ENCODE measurements around the gene DNAJC5G. TPM values are rescaled to one million over a fixed set of nuclear protein-coding genes. Genes with fewer than 3 reads are reported as not detected.

DNAJC5G gene, protein sequence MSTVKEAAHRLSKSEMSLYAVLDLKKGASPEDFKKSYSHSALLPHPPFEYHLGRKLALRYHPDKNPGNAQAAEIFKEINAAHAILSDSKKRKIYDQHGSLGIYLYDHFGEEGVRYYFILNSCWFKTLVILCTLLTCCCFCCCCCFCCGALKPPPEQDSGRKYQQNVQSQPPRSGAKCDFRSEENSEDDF
- total RNA-seq (2021) (2.4 and 2.7 TPM in 2 replicates), Bru-seq, nascent RNA (percentile 40 among the genes with signal in this experiment), BruChase-seq, experiment 1, labeled RNA remaining after a 2-hour chase (percentile 43 among the genes with signal in this experiment), BruChase-seq, experiment 2, labeled RNA remaining after a 6-hour chase (percentile 52 among the genes with signal in this experiment)
- long read RNA-seq, result 0 reads

GRCh38 chr2:27275211-27276150, at the start of gene DNAJC5G:
TSS of gene DNAJC5G (plus strand) at chr2:27275433. CDS start at chr2:27276729, 1,296 bp downstream.
- Histone ChIP-seq H3K36me3 (ENCODE audit: insufficient read depth, low read length, poor library complexity, severe bottlenecking) (no peaks in the 10 kb centered on the region), H3K4me1 (ENCODE audit: insufficient read depth, low read length, poor library complexity, severe bottlenecking) (peaks cover 3% of the 10 kb centered on the region), H3K4me3 (ENCODE audit: low read depth, low read length, poor library complexity, severe bottlenecking) (no peak within 1 kb of the TSS), H3K9me3 (ENCODE audit: low read depth, low read length, poor library complexity, severe bottlenecking) (no peaks in the 10 kb centered on the region), H3K27me3 (replicated peaks; ENCODE audit: insufficient read depth, low read depth, low read length, poor library complexity) (no peaks in the 10 kb centered on the region), H3K27ac (ENCODE audit: low read depth, low read length, poor library complexity, severe bottlenecking) (no peak within 1 kb of the TSS)
- no peak for DNase-seq (ENCODE audit: low spot score)
- no peak for TF ChIP-seq EZH2 (IDR thresholded peaks at IDR 0.05; ENCODE audit: borderline replicate concordance, low read depth, low read length, poor library complexity, severe bottlenecking)
- TF ChIP-seq, protein P1, sequence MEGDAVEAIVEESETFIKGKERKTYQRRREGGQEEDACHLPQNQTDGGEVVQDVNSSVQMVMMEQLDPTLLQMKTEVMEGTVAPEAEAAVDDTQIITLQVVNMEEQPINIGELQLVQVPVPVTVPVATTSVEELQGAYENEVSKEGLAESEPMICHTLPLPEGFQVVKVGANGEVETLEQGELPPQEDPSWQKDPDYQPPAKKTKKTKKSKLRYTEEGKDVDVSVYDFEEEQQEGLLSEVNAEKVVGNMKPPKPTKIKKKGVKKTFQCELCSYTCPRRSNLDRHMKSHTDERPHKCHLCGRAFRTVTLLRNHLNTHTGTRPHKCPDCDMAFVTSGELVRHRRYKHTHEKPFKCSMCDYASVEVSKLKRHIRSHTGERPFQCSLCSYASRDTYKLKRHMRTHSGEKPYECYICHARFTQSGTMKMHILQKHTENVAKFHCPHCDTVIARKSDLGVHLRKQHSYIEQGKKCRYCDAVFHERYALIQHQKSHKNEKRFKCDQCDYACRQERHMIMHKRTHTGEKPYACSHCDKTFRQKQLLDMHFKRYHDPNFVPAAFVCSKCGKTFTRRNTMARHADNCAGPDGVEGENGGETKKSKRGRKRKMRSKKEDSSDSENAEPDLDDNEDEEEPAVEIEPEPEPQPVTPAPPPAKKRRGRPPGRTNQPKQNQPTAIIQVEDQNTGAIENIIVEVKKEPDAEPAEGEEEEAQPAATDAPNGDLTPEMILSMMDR (conservative IDR thresholded peaks at IDR 0.05; ENCODE audit: low read depth, low read length), result no peak
- intact Hi-C loops (cut with micrococcal nuclease; ENCODE audit: unreplicated experiment), result no loop called here
- BruUV-seq (replicated peaks), result no TSS peak
- CTCF ChIA-PET, result no interaction called here
- POLR2A ChIA-PET (ENCODE audit: low non-redundant PET), result interaction anchor here (0.7 kb wide), 1 partner anchor 1023 kb away, joined by 5 read pairs; no protein-coding TSS in a partner anchor

DNA sequence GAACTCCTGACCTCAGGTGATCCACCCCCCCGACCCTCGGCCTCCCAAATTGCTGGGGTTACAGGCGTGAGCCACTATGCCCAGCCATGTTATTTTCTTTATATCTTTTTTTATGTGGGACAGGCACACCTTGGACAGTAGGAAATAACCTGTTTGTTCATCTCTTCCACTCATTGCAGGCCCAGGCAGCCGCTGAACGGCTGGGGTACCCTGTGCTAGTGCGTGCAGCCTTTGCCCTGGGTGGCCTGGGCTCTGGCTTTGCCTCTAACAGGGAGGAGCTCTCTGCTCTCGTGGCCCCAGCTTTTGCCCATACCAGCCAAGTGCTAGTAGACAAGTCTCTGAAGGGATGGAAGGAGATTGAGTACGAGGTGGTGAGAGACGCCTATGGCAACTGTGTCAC, 49.7 kb upstream of the DNAJC5G start:
- no peaks in the 10 kb centered on the region for H3K27me3 ChIP-seq (replicated peaks; ENCODE audit: insufficient read depth, low read depth, low read length, poor library complexity)
- intact Hi-C loops (cut with micrococcal nuclease; ENCODE audit: unreplicated experiment), result no loop called here
- no peak overlapping the region for H3K4me3 ChIP-seq (ENCODE audit: low read depth, low read length, poor library complexity, severe bottlenecking)
- DNase-seq (ENCODE audit: low spot score), result no peak
- peaks cover 19% of the 10 kb centered on the region for H3K4me1 ChIP-seq (ENCODE audit: insufficient read depth, low read length, poor library complexity, severe bottlenecking)
- TF ChIP-seq, protein P1 (conservative IDR thresholded peaks at IDR 0.05; ENCODE audit: low read depth, low read length), result no peak
- no peak for TF ChIP-seq EZH2 (IDR thresholded peaks at IDR 0.05; ENCODE audit: borderline replicate concordance, low read depth, low read length, poor library complexity, severe bottlenecking)
- ChIA-PET CTCF (no interaction called here), POLR2A (ENCODE audit: low non-redundant PET) (no interaction called here)
- peaks cover 95% of the 10 kb centered on the region for H3K36me3 ChIP-seq (ENCODE audit: insufficient read depth, low read length, poor library complexity, severe bottlenecking)
- no TSS peak for BruUV-seq (replicated peaks)
- H3K27ac ChIP-seq (ENCODE audit: low read depth, low read length, poor library complexity, severe bottlenecking), result peak overlapping the region; percentile 30
- H3K9me3 ChIP-seq (ENCODE audit: low read depth, low read length, poor library complexity, severe bottlenecking), result no peaks in the 10 kb centered on the region

DNA sequence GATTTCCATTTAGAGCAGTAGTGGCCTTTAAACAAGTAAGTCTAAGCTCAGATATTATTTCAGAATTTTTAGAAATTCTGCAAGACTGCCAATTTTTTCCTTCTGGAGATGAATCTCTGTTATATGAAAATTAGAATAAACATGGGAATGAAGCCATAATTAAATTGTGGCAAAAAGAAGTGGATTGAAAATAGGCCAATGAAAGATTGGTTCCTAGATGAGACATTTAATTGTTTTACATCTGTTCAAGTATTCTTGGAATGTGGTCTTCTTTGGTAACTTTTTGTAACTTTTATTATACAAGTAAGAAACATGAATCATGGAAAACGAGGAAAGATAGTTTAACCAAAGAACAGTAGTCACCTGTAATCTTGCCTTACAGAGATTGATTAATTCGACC, 47.7 kb upstream of the DNAJC5G start:
- BruUV-seq (replicated peaks), result no TSS peak

More for the DNA sequence above, 47.7 kb upstream of the DNAJC5G start:
- intact Hi-C loops (cut with micrococcal nuclease; ENCODE audit: unreplicated experiment), result no loop called here
- Histone ChIP-seq H3K27me3 (replicated peaks; ENCODE audit: insufficient read depth, low read depth, low read length, poor library complexity) (no peaks in the 10 kb centered on the region), H3K4me3 (ENCODE audit: low read depth, low read length, poor library complexity, severe bottlenecking) (no peak overlapping the region), H3K9me3 (ENCODE audit: low read depth, low read length, poor library complexity, severe bottlenecking) (no peaks in the 10 kb centered on the region), H3K27ac (ENCODE audit: low read depth, low read length, poor library complexity, severe bottlenecking) (peak overlapping the region; percentile 29), H3K36me3 (ENCODE audit: insufficient read depth, low read length, poor library complexity, severe bottlenecking) (peaks cover 98% of the 10 kb centered on the region), H3K4me1 (ENCODE audit: insufficient read depth, low read length, poor library complexity, severe bottlenecking) (no peaks in the 10 kb centered on the region)
- DNase-seq (ENCODE audit: low spot score), result no peak
- TF ChIP-seq, protein P1 (conservative IDR thresholded peaks at IDR 0.05; ENCODE audit: low read depth, low read length), result no peak
- TF ChIP-seq EZH2 (IDR thresholded peaks at IDR 0.05; ENCODE audit: borderline replicate concordance, low read depth, low read length, poor library complexity, severe bottlenecking), result no peak
- ChIA-PET POLR2A (ENCODE audit: low non-redundant PET) (no interaction called here), CTCF (no interaction called here)

All from A673 (cell line).